Measurements from ENCODE around the gene SCYL3. TPM values are rescaled to one million over a fixed set of nuclear protein-coding genes. Genes with fewer than 3 reads are reported as not detected.
A peak's percentile ranks its signal among the peaks of the same experiment; 100 is the strongest.

SCYL3 gene
- total RNA-seq, 4 donors from 2014 or later, result 17.2 to 24.0 (median 17.7) TPM

- TF ChIP-seq CTCF (IDR thresholded peaks at IDR 0.05), result no peak
- no peak for TF ChIP-seq POLR2A (IDR thresholded peaks at IDR 0.05)
- WGBS, 2 donors, result 47 to 50% methylated on average over 5 of the region's 5 CpGs
- no peak overlapping the region for H3K4me3 ChIP-seq (ENCODE audit: low read depth, poor library complexity, severe bottlenecking)
- intact Hi-C loops (cut with DNase I; ENCODE audit: low total_unique reads), result no loop called here
- DNase-seq (ENCODE audit: low spot score in 2 of 2), result peak in 1 of 2 donors; percentile 21
Measured at GRCh38 chr1:169890761-169891538, 2.7 kb downstream of the SCYL3 start.

GRCh38 chr1:169889871-169890270, 3.8 kb downstream of the SCYL3 start:
- 94 to 97% methylated on average over 2 of the region's 2 CpGs for WGBS, 2 donors
- no peak overlapping the region for H3K4me3 ChIP-seq (ENCODE audit: low read depth, poor library complexity, severe bottlenecking)
- TF ChIP-seq POLR2A (IDR thresholded peaks at IDR 0.05) (no peak), CTCF (IDR thresholded peaks at IDR 0.05) (no peak)
- intact Hi-C loops (cut with DNase I; ENCODE audit: low total_unique reads), result no loop called here
- DNase-seq (ENCODE audit: low spot score in 2 of 2), result no peak

GRCh38 chr1:169886931-169887330, 6.8 kb downstream of the SCYL3 start:
- TF ChIP-seq CTCF (IDR thresholded peaks at IDR 0.05) (no peak), POLR2A (IDR thresholded peaks at IDR 0.05) (no peak)
- DNase-seq (ENCODE audit: low spot score in 2 of 2), result no peak
- WGBS, 2 donors, result 92 to 94% methylated on average over 2 of the region's 2 CpGs
- intact Hi-C loops (cut with DNase I; ENCODE audit: low total_unique reads), result no loop called here
- H3K4me3 ChIP-seq (ENCODE audit: low read depth, poor library complexity, severe bottlenecking), result no peak overlapping the region

GRCh38 chr1:169886422-169886821, 7.3 kb downstream of the SCYL3 start:
- no peak for TF ChIP-seq POLR2A (IDR thresholded peaks at IDR 0.05)
- no peak for TF ChIP-seq CTCF (IDR thresholded peaks at IDR 0.05)
- intact Hi-C loops (cut with DNase I; ENCODE audit: low total_unique reads), result no loop called here
- H3K4me3 ChIP-seq (ENCODE audit: low read depth, poor library complexity, severe bottlenecking), result no peak overlapping the region
- 58 to 62% methylated on average over 1 of the region's 1 CpG for WGBS, 2 donors
- DNase-seq (ENCODE audit: low spot score in 2 of 2), result no peak

GRCh38 chr1:169885207-169885606, 8.5 kb downstream of the SCYL3 start:
- no peak overlapping the region for H3K4me3 ChIP-seq (ENCODE audit: low read depth, poor library complexity, severe bottlenecking)
- intact Hi-C loops (cut with DNase I; ENCODE audit: low total_unique reads), result no loop called here
- WGBS, 2 donors, result 92 to 93% methylated on average over 2 of the region's 2 CpGs
- TF ChIP-seq POLR2A (IDR thresholded peaks at IDR 0.05), result no peak
- TF ChIP-seq CTCF (IDR thresholded peaks at IDR 0.05), result no peak
- no peak for DNase-seq (ENCODE audit: low spot score in 2 of 2)

- DNase-seq (ENCODE audit: low spot score in 2 of 2), result no peak
- no peak for TF ChIP-seq POLR2A (IDR thresholded peaks at IDR 0.05)
- no peak for TF ChIP-seq CTCF (IDR thresholded peaks at IDR 0.05)
- intact Hi-C loops (cut with DNase I; ENCODE audit: low total_unique reads), result no loop called here
- no peak overlapping the region for H3K4me3 ChIP-seq (ENCODE audit: low read depth, poor library complexity, severe bottlenecking)
Measured at GRCh38 chr1:169884634-169885033, 9.1 kb downstream of the SCYL3 start.

Measured in lower leg skin (tissue), 4 donors.